WTC11 (cell line): Measurements from ENCODE around the gene NRG2. TPM values are rescaled to one million over a fixed set of nuclear protein-coding genes. Genes with fewer than 3 reads are reported as not detected.

Experiments
- ATAC-seq: fragments of 200-7000 bp; cut with Tn5 transposase; 2 replicates; pipeline ENCODE4 v1.10.0; 2021; ENCODE audit warnings: mild to moderate bottlenecking, moderate library complexity
- CTCF ChIA-PET: fragments of 300-600 bp; sonication (Branson Sonifier 250); formaldehyde crosslinking; loops from one replicate; lab custom pipeline; 2021; ENCODE audit warnings: antibody characterized with exemption; lab: Charles Lee
- POLR2A ChIA-PET: fragments of 350-600 bp; sonication (Branson Sonifier 250); formaldehyde crosslinking; loops from one replicate; lab custom pipeline; 2021; ENCODE audit warnings: antibody characterized with exemption; lab: Charles Lee
- DNase-seq: peaks from one replicate; pipeline ENCODE4 v3.0.0; 2021; ENCODE audit warnings: low spot score
- H3K27ac Mint-ChIP-seq: 2 replicates; pipeline ENCODE4 v1.8.0; 2021; ENCODE audit warnings: mixed read lengths
- H3K27me3 Mint-ChIP-seq: 2 replicates; pipeline ENCODE4 v1.8.0; 2021; ENCODE audit warnings: low read depth, mild to moderate bottlenecking, moderate library complexity, mixed read lengths
- H3K36me3 Mint-ChIP-seq: 2 replicates; pipeline ENCODE4 v1.8.0; 2021; ENCODE audit warnings: mixed read lengths
- H3K4me1 Mint-ChIP-seq: 2 replicates; pipeline ENCODE4 v1.8.0; 2022; ENCODE audit warnings: mixed read lengths
- H3K4me3 Mint-ChIP-seq: 2 replicates; pipeline ENCODE4 v1.8.0; 2021; ENCODE audit warnings: mild to moderate bottlenecking, moderate library complexity, mixed read lengths
- H3K9me3 Mint-ChIP-seq: 2 replicates; pipeline ENCODE4 v1.8.0; 2021; ENCODE audit warnings: mixed read lengths
- ELF4 ChIP-seq: sonication (generic); formaldehyde crosslinking; IDR thresholded peaks from 2 replicates; pipeline ENCODE4 v1.8.1; 2022; ENCODE audit warnings: low read depth, mild to moderate bottlenecking, moderate library complexity, missing genetic modification reagents
- EMX1 ChIP-seq: fragments of 250-450 bp; sonication (Bioruptor Pico); IDR thresholded peaks from 2 replicates; pipeline ENCODE4 v1.8.0; 2021; ENCODE audit warnings: mild to moderate bottlenecking
- FOXP1 ChIP-seq: sonication (generic); formaldehyde crosslinking; IDR thresholded peaks from 2 replicates; pipeline ENCODE4 v1.8.0; 2022; ENCODE audit warnings: missing genetic modification reagents, mild to moderate bottlenecking, moderate library complexity, borderline replicate concordance
- GTF2I ChIP-seq: fragments of 250-450 bp; sonication (Bioruptor Pico); conservative IDR thresholded peaks from 2 replicates; pipeline ENCODE4 v1.4.0; 2021; ENCODE audit warnings: mild to moderate bottlenecking
- HMGA2 ChIP-seq: fragments of 250-450 bp; sonication (Bioruptor Pico); IDR thresholded peaks from 2 replicates; pipeline ENCODE4 v1.4.0; 2021; ENCODE audit warnings: mild to moderate bottlenecking, moderate library complexity
- MYBL2 ChIP-seq: sonication (generic); formaldehyde crosslinking; IDR thresholded peaks from 2 replicates; pipeline ENCODE4 v1.8.1; 2023; ENCODE audit warnings: mild to moderate bottlenecking, moderate library complexity, missing genetic modification reagents
- NFE2L1 ChIP-seq: sonication (generic); formaldehyde crosslinking; IDR thresholded peaks from 2 replicates; pipeline ENCODE4 v1.8.1; 2023; ENCODE audit warnings: missing genetic modification reagents
- RELA ChIP-seq: sonication (generic); formaldehyde crosslinking; IDR thresholded peaks from 2 replicates; pipeline ENCODE4 v1.8.1; 2022; ENCODE audit warnings: missing genetic modification reagents, mild to moderate bottlenecking, borderline replicate concordance
- ZNF138 ChIP-seq: sonication (generic); formaldehyde crosslinking; conservative IDR thresholded peaks from 2 replicates; pipeline ENCODE4 v1.8.1; 2022; ENCODE audit warnings: mild to moderate bottlenecking, moderate library complexity, missing genetic modification reagents
- ZNF219 ChIP-seq: sonication (generic); formaldehyde crosslinking; IDR thresholded peaks from 2 replicates; pipeline ENCODE4 v1.8.0; 2023; ENCODE audit warnings: missing genetic modification reagents, mild to moderate bottlenecking, borderline replicate concordance
- ZNF423 ChIP-seq: fragments of 250-450 bp; sonication (Bioruptor Pico); IDR thresholded peaks from 2 replicates; pipeline ENCODE4 v2.1.2; 2022; ENCODE audit warnings: mild to moderate bottlenecking, moderate library complexity
- total RNA-seq: library from RNA; stranded (reverse); gene quantifications from 3 replicates; pipeline ENCODE4 v1.2.3, GENCODE V29; 2021
- TF ChIP-seq, protein P1 (sequence below): sonication (generic); formaldehyde crosslinking; IDR thresholded peaks from 2 replicates; pipeline ENCODE4 v1.8.1; 2022; ENCODE audit warnings: mild to moderate bottlenecking, missing genetic modification reagents, moderate library complexity, borderline replicate concordance
- TF ChIP-seq, protein P2 (sequence below): sonication (generic); formaldehyde crosslinking; IDR thresholded peaks from 2 replicates; pipeline ENCODE4 v1.8.1; 2023; ENCODE audit warnings: mild to moderate bottlenecking, missing genetic modification reagents
- TF ChIP-seq, protein P3 (sequence below): fragments of 250-450 bp; sonication (Bioruptor Pico); IDR thresholded peaks from 2 replicates; pipeline ENCODE4 v1.9.0; 2021; ENCODE audit warnings: mild to moderate bottlenecking, borderline replicate concordance

NRG2 gene
- total RNA-seq, 1 experiment from 2014 or later: 0.44 TPM

DNA sequence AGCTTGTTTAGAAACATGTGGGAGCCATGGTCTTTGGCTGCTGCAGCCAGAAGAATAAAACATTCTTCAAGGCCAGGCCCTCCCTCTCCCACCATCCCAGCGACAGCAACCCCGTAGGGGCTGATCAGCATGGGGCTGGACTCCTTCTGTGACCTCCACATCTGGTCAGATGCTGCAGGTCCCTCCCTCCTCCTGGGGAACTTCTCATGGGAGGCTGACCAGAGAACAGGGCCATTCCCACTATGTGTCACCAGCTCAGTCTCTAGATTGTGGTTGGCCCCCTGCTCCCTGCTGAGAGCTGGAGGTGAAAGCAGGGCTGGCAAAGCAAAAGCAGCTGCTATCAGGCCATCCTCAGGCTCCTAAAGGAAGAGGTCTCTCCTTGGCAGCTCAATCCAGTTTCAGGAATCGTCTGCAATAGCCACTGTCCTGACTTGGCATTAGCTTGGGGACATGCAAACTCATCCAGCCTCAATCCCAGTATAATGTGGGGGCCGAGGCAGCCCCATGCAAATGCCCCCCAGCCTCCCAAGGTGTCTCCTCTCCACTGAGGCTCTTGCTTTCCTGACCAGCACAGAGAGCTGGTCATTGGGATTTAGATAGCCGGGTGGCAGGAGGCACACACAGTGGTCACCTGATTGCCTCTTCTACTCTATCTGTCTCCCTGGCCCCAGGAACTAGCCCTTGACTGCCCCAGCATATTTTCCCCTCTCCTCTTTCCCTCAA lies 81.5 kb downstream of the NRG2 start:
- H3K9me3 Mint-ChIP-seq: no peaks in the 10 kb centered on the region
- CTCF ChIA-PET: interaction anchor here (0.9 to 1.5 kb wide), 3 partner anchors 173 to 208 kb away, joined by 3 read pairs; no protein-coding TSS in a partner anchor
- DNase-seq (no peak), ATAC-seq (no peak)
- H3K4me3 Mint-ChIP-seq: no peak overlapping the region
- H3K4me1 Mint-ChIP-seq: no peaks in the 10 kb centered on the region
- POLR2A ChIA-PET: no interaction called here
- H3K36me3 Mint-ChIP-seq: no peaks in the 10 kb centered on the region
- TF ChIP-seq ELF4: no peak
- TF ChIP-seq ZNF138 (CRISPR knock-in tag): no peak
- TF ChIP-seq RELA: no peak
- TF ChIP-seq, protein P1, sequence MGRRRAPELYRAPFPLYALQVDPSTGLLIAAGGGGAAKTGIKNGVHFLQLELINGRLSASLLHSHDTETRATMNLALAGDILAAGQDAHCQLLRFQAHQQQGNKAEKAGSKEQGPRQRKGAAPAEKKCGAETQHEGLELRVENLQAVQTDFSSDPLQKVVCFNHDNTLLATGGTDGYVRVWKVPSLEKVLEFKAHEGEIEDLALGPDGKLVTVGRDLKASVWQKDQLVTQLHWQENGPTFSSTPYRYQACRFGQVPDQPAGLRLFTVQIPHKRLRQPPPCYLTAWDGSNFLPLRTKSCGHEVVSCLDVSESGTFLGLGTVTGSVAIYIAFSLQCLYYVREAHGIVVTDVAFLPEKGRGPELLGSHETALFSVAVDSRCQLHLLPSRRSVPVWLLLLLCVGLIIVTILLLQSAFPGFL (CRISPR knock-in tag): no peak
- TF ChIP-seq MYBL2 (CRISPR knock-in tag): no peak
- no peaks in the 10 kb centered on the region; the same call in 1 of the 2 replicates for H3K27me3 Mint-ChIP-seq
- no peak overlapping the region for H3K27ac Mint-ChIP-seq

DNA sequence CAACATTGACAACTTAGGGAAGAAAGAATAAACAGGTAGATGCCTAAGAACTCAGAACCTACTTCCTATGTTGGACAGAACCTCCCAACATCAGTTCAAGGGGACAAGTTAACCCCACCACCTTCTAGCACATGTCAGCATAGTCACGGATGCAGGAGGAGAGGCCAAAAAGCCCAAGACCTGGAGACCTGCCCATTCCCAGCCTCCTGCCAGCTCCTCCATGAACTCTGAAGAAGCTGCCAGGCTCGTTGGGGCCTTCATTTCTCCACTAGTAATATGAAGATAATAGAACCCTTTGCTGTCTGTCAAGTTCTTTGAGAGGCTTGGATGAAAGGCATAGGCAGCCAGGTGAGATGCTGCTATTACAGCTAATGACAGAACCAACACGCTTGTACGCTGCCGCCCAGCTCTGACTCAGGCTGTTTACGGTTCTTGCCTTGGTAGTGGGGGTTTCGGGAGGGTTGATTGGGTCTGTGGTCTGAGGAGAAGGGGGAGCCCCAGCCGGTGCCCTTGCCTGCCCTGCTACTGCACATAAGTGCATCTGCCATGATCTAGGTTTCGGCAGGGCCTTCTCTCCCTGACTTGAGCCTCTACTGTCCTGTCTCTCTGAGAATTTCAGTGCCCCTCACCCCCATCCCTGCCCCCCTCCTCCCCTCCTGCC lies 82.2 kb downstream of the NRG2 start:
- Mint-ChIP-seq H3K36me3 (no peaks in the 10 kb centered on the region), H3K4me3 (no peak overlapping the region), H3K4me1 (peaks cover 5% of the 10 kb centered on the region), H3K27me3 (no peaks in the 10 kb centered on the region; the same call in 1 of the 2 replicates), H3K27ac (no peak overlapping the region), H3K9me3 (peaks cover 3% of the 10 kb centered on the region; the same call in 1 of the 2 replicates)
- ChIA-PET POLR2A (no interaction called here), CTCF (interaction anchor here (0.9 to 1.1 kb wide), 2 partner anchors 172 to 209 kb away, joined by 3 read pairs; no protein-coding TSS in a partner anchor)
- TF ChIP-seq EMX1 (CRISPR knock-in tag): no peak
- no peak for TF ChIP-seq ZNF138 (CRISPR knock-in tag)
- TF ChIP-seq HMGA2: no peak
- TF ChIP-seq ZNF423 (CRISPR knock-in tag): no peak
- TF ChIP-seq NFE2L1 (CRISPR knock-in tag): no peak
- TF ChIP-seq, protein P2, sequence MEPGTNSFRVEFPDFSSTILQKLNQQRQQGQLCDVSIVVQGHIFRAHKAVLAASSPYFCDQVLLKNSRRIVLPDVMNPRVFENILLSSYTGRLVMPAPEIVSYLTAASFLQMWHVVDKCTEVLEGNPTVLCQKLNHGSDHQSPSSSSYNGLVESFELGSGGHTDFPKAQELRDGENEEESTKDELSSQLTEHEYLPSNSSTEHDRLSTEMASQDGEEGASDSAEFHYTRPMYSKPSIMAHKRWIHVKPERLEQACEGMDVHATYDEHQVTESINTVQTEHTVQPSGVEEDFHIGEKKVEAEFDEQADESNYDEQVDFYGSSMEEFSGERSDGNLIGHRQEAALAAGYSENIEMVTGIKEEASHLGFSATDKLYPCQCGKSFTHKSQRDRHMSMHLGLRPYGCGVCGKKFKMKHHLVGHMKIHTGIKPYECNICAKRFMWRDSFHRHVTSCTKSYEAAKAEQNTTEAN (CRISPR knock-in tag): no peak
- TF ChIP-seq, protein P3, sequence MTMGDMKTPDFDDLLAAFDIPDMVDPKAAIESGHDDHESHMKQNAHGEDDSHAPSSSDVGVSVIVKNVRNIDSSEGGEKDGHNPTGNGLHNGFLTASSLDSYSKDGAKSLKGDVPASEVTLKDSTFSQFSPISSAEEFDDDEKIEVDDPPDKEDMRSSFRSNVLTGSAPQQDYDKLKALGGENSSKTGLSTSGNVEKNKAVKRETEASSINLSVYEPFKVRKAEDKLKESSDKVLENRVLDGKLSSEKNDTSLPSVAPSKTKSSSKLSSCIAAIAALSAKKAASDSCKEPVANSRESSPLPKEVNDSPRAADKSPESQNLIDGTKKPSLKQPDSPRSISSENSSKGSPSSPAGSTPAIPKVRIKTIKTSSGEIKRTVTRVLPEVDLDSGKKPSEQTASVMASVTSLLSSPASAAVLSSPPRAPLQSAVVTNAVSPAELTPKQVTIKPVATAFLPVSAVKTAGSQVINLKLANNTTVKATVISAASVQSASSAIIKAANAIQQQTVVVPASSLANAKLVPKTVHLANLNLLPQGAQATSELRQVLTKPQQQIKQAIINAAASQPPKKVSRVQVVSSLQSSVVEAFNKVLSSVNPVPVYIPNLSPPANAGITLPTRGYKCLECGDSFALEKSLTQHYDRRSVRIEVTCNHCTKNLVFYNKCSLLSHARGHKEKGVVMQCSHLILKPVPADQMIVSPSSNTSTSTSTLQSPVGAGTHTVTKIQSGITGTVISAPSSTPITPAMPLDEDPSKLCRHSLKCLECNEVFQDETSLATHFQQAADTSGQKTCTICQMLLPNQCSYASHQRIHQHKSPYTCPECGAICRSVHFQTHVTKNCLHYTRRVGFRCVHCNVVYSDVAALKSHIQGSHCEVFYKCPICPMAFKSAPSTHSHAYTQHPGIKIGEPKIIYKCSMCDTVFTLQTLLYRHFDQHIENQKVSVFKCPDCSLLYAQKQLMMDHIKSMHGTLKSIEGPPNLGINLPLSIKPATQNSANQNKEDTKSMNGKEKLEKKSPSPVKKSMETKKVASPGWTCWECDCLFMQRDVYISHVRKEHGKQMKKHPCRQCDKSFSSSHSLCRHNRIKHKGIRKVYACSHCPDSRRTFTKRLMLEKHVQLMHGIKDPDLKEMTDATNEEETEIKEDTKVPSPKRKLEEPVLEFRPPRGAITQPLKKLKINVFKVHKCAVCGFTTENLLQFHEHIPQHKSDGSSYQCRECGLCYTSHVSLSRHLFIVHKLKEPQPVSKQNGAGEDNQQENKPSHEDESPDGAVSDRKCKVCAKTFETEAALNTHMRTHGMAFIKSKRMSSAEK: no peak
- TF ChIP-seq GTF2I (CRISPR knock-in tag): no peak
- TF ChIP-seq ZNF219: no peak
- no peak for TF ChIP-seq FOXP1 (CRISPR knock-in tag)
- no peak for ATAC-seq
- DNase-seq: no peak
